GM21717 (cell line): Measurements from ENCODE around the gene GDF15.
"Not testable (repeated sequence)": the region's sequence is repeated elsewhere in the genome, so short reads cannot be mapped to it uniquely, and the experiment has no call there.

Experiments
- ATAC-seq: cut with Tn5 transposase; IDR thresholded peaks from one replicate; pipeline ENCODE4 v1.9.1; 2021; ENCODE audit warnings: mild to moderate bottlenecking, moderate library complexity; ENCODE audit not compliant: unreplicated experiment

The GDF15 gene

GRCh38 chr19:18390065-18390907 is 4.3 kb downstream of the GDF15 start:
- ATAC-seq = no peak

- no peak for ATAC-seq
These were observed 5.6 kb downstream of the GDF15 start for GRCh38 chr19:18391509-18392075.

- no peak for ATAC-seq
These were observed 6.5 kb downstream of the GDF15 start for GRCh38 chr19:18392417-18392816.

GRCh38 chr19:18392926-18393325 is 7.0 kb downstream of the GDF15 start:
- no peak for ATAC-seq

- ATAC-seq = no peak
These were observed 7.9 kb downstream of the GDF15 start for GRCh38 chr19:18393836-18394235.

GRCh38 chr19:18396471-18397241 is 10.7 kb downstream of the GDF15 start:
- ATAC-seq = no peak

GRCh38 chr19:18397242-18398202 is 11.6 kb downstream of the GDF15 start, which contains the start of gene LRRC25:
TSS of gene LRRC25 (minus strand) at chr19:18397622. CDS start at chr19:18396963, 659 bp downstream.
- ATAC-seq = no peak

GRCh38 chr19:18399008-18399407 is 13.1 kb downstream of the GDF15 start:
- ATAC-seq = no peak

- ATAC-seq = no peak
These were observed 15.7 kb downstream of the GDF15 start for GRCh38 chr19:18401580-18402112.

GRCh38 chr19:18402455-18403248 is 16.7 kb downstream of the GDF15 start:
- not testable (repeated sequence) for ATAC-seq

- ATAC-seq = not testable (repeated sequence)
These were observed 19.8 kb downstream of the GDF15 start for GRCh38 chr19:18405754-18406153.

- ATAC-seq = no peak
These were observed 20.8 kb downstream of the GDF15 start for GRCh38 chr19:18406749-18407148.

GRCh38 chr19:18408053-18408476 is 22.1 kb downstream of the GDF15 start:
- no peak for ATAC-seq

- no peak for ATAC-seq
These were observed 26.8 kb downstream of the GDF15 start for GRCh38 chr19:18412610-18413239.

- no peak for ATAC-seq
These were observed 28.7 kb downstream of the GDF15 start for GRCh38 chr19:18414504-18415177.

GRCh38 chr19:18415178-18415867 is 29.4 kb downstream of the GDF15 start:
- no peak for ATAC-seq

- ATAC-seq = no peak
These were observed 30.9 kb downstream of the GDF15 start for GRCh38 chr19:18416778-18417249.
